GM23248 (cell line): ENCODE data around the gene TMEM43.

Experiments
- EZH2 ChIP-seq: fragments of 200-600 bp; sonication (generic); IDR thresholded peaks from 2 replicates; pipeline ENCODE4 v1.6.1; 2018; ENCODE audit warnings: antibody characterized with exemption, mild to moderate bottlenecking; ENCODE audit not compliant: insufficient read depth, poor library complexity, severe bottlenecking
- EZH2phosphoT487 ChIP-seq: fragments of 200-600 bp; sonication (generic); IDR thresholded peaks from 2 replicates; pipeline ENCODE4 v1.6.1; 2018; ENCODE audit warnings: antibody characterized with exemption, moderate library complexity, mild to moderate bottlenecking, low read depth; ENCODE audit not compliant: insufficient read depth

DNA sequence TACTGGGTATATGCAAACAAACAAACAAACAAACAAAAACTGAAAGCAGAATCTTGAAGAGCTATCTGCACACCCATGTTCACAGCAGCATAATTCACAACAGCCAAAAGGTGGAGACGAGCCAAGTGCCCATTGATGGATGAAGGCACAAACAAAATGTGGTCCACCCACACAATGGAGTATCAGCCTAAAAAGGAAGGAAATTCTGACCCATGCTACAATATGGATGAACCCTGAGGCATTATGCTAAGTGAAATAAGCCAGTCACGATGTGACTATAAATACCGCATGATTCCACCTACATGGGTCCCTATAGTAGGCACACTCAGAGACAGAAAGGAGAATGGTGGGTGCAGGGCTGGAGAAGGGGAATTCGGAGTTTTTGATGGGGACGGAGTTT, 29.4 kb downstream of the TMEM43 start:
- TF ChIP-seq EZH2 = no peak
- no peak for TF ChIP-seq EZH2phosphoT487
